Activated naive CD8-positive, alpha-beta T cell treated with anti-CD3 and anti-CD28 coated beads, Interleukin-2, amount 50 U/mL, for 16 hours (primary cell): ENCODE results near the gene OR51B6.
"Not testable (repeated sequence)": the region's sequence is repeated elsewhere in the genome, so short reads cannot be mapped to it uniquely, and the experiment has no call there.

Experiments used
- DNase-seq: peaks from one replicate; pipeline ENCODE4 v3.0.0-alpha.2; 2020; ENCODE audit warnings: low read depth, low spot score

OR51B6 gene

GRCh38 chr11:5364214-5364613, 12.9 kb downstream of the OR51B6 start:
- DNase-seq = no peak

GRCh38 chr11:5366365-5366764, 15.1 kb downstream of the OR51B6 start:
- not testable (repeated sequence) for DNase-seq

GRCh38 chr11:5366856-5367255, 15.5 kb downstream of the OR51B6 start:
- DNase-seq = no peak

- no peak for DNase-seq
Observed at GRCh38 chr11:5367448-5368074, 16.3 kb downstream of the OR51B6 start.

- DNase-seq = no peak
Observed at GRCh38 chr11:5368502-5369043, 17.3 kb downstream of the OR51B6 start.

- no peak for DNase-seq
Observed at GRCh38 chr11:5369789-5370188, 18.5 kb downstream of the OR51B6 start.

- no peak for DNase-seq
Observed at GRCh38 chr11:5380740-5381342, 29.5 kb downstream of the OR51B6 start.

GRCh38 chr11:5383576-5383975, 32.3 kb downstream of the OR51B6 start, which contains the start of gene OR51M1:
OR51M1 (plus strand) TSS chr11:5383812; CDS start chr11:5389399, 5,587 bp downstream.
- no peak for DNase-seq

GRCh38 chr11:5384335-5384734, 33.0 kb downstream of the OR51B6 start:
- DNase-seq = no peak

GRCh38 chr11:5390210-5390609, 38.9 kb downstream of the OR51B6 start:
- DNase-seq = no peak

- DNase-seq = no peak
Observed at GRCh38 chr11:5394091-5394490, 42.8 kb downstream of the OR51B6 start.

- DNase-seq = no peak
Observed at GRCh38 chr11:5398936-5399335, 47.6 kb downstream of the OR51B6 start.
